OCI-LY1 (cell line): ENCODE data around the gene SYT7.

Experiments used
- H2AFZ ChIP-seq: fragments of 200-600 bp; sonication (generic), shearing (Covaris generic); 2 replicates; pipeline ENCODE4 v1.6.0; 2014; ENCODE audit warnings: antibody characterized with exemption, mild to moderate bottlenecking, low read length
- H3F3A ChIP-seq: fragments of 200-600 bp; sonication (generic), shearing (Covaris generic); 2 replicates; pipeline ENCODE4 v1.6.0; 2014; ENCODE audit warnings: mild to moderate bottlenecking, antibody characterized with exemption, low read length, moderate library complexity; ENCODE audit not compliant: insufficient read depth
- H3K27ac ChIP-seq: fragments of 200-600 bp; sonication (generic); 2 replicates; pipeline ENCODE4 v1.5.1; 2014; ENCODE audit warnings: low read length, mixed run types, mild to moderate bottlenecking, low read depth; ENCODE audit not compliant: poor library complexity, severe bottlenecking
- H3K27me3 ChIP-seq: fragments of 200-600 bp; sonication (generic); 2 replicates; pipeline ENCODE4 v1.6.0; 2014; ENCODE audit warnings: antibody characterized with exemption, mild to moderate bottlenecking, low read length, moderate library complexity; ENCODE audit not compliant: insufficient read depth
- H3K36me3 ChIP-seq: fragments of 200-600 bp; sonication (generic); 2 replicates; pipeline ENCODE4 v1.6.1; 2014; ENCODE audit warnings: mild to moderate bottlenecking, antibody characterized with exemption, low read length, moderate library complexity, mixed read lengths; ENCODE audit not compliant: insufficient read depth
- H3K4me1 ChIP-seq: fragments of 200-600 bp; sonication (generic); 2 replicates; pipeline ENCODE4 v1.5.1; 2014; ENCODE audit warnings: mild to moderate bottlenecking, low read length, moderate library complexity; ENCODE audit not compliant: insufficient read depth, severe bottlenecking
- H3K4me2 ChIP-seq: fragments of 200-600 bp; sonication (generic), shearing (Covaris generic); 2 replicates; pipeline ENCODE4 v1.6.1; 2014; ENCODE audit warnings: low read length
- H3K4me3 ChIP-seq: fragments of 200-600 bp; sonication (generic); 2 replicates; pipeline ENCODE4 v1.5.1; 2014; ENCODE audit warnings: low read length, low read depth, mild to moderate bottlenecking, mixed read lengths; ENCODE audit not compliant: poor library complexity, severe bottlenecking
- H3K79me2 ChIP-seq: fragments of 200-600 bp; shearing (Covaris generic); 2 replicates; pipeline ENCODE4 v1.6.1; 2016; ENCODE audit warnings: mixed run types, low read length, mixed read lengths; ENCODE audit not compliant: insufficient read depth
- H3K9ac ChIP-seq: fragments of 200-600 bp; sonication (generic), shearing (Covaris generic); 2 replicates; pipeline ENCODE4 v1.6.1; 2014; ENCODE audit warnings: mild to moderate bottlenecking, low read length, mixed read lengths
- H3K9me2 ChIP-seq: fragments of 200-600 bp; sonication (generic), shearing (Covaris generic); 2 replicates; pipeline ENCODE4 v1.6.1; 2014; ENCODE audit warnings: low read depth, mild to moderate bottlenecking, low read length, mixed read lengths
- H3K9me3 ChIP-seq: fragments of 200-600 bp; shearing (Covaris generic); 2 replicates; pipeline ENCODE4 v1.6.1; 2014; ENCODE audit warnings: low read length, mixed read lengths
- H4K20me1 ChIP-seq: fragments of 200-600 bp; sonication (generic), shearing (Covaris generic); 2 replicates; pipeline ENCODE4 v1.6.0; 2016; ENCODE audit warnings: mild to moderate bottlenecking, low read length; ENCODE audit not compliant: insufficient read depth
- CTCF ChIP-seq: fragments of 200-600 bp; sonication (generic), shearing (Covaris generic); IDR thresholded peaks from 2 replicates; pipeline ENCODE4 v1.5.1; 2017; ENCODE audit warnings: mild to moderate bottlenecking, antibody characterized with exemption, low read length, moderate library complexity, mixed read lengths
- EZH2 ChIP-seq: fragments of 200-600 bp; sonication (generic), shearing (Covaris generic); IDR thresholded peaks from 2 replicates; pipeline ENCODE4 v1.8.0; 2017; ENCODE audit warnings: borderline replicate concordance, mixed run types, mild to moderate bottlenecking, antibody characterized with exemption, low read length, moderate library complexity, mixed read lengths

The SYT7 gene

DNA sequence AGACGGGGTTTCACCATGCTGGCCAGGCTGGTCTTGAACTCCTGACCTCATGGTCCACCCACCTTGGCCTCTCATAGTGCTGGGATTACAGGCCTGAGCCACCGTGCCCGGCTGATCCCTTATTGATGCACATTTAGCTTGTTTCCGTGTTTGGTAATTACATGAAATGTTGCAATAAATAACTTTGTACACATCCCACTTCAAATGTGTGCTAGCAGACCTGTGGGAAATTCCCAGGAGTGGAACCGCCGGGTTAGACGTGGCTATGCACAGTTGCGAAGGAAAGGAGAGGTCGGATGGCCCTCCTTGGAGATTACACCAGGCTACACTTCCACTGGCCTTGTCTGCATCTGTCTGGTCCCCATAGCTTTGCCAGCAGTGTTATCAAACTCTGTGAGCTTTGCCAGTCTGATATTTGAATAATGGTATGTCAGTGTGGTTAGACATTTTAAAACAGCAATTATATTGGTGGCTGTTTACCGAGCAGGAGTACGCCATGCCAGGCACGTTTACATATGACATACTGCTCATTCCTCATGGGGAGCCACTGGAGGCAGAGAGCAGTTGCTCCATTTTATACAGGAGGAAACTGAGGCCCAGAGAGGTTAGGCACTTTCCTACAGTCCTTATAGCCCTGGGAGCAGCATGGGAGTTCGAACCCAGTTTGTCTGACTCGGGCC lies 27.2 kb upstream of the SYT7 start:
- H4K20me1 ChIP-seq, result no peaks in the 10 kb centered on the region
- H3K9me3 ChIP-seq, result no peaks in the 10 kb centered on the region
- H3K4me1 ChIP-seq, result no peaks in the 10 kb centered on the region
- no peak overlapping the region for H3K4me2 ChIP-seq
- no peaks in the 10 kb centered on the region for H3K79me2 ChIP-seq
- H3K9me2 ChIP-seq, result no peaks in the 10 kb centered on the region
- H3K27ac ChIP-seq, result no peak overlapping the region
- H3K4me3 ChIP-seq, result no peak overlapping the region
- no peaks in the 10 kb centered on the region for H3F3A ChIP-seq
- no peaks in the 10 kb centered on the region for H3K36me3 ChIP-seq
- H2AFZ ChIP-seq, result no peak overlapping the region
- H3K27me3 ChIP-seq, result peaks cover 9% of the 10 kb centered on the region; the same call in 1 of the 2 replicates
- no peak overlapping the region for H3K9ac ChIP-seq
- TF ChIP-seq EZH2 (no peak), CTCF (no peak)

DNA sequence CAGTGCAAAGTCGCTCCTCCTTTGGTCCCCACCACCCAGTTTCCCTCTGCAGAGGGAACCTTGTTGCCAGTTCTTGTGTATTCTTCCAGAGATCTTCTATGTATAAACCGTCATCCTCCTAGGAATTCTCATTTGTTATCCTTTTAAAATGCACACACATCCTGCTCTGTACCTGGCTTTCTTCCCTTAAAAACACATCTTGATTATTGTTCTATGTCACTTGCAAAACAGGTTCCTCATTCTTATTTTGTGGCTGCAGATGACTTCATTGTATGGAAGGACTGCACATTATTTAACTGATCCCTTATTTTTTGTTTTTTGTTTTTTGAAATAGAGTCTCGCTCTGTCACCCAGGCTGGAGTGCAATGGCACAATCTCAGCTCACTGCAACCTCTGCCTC lies 26.6 kb upstream of the SYT7 start:
- Histone ChIP-seq H3K27ac (no peak overlapping the region), H3K9ac (no peak overlapping the region), H3K79me2 (no peaks in the 10 kb centered on the region), H3F3A (no peaks in the 10 kb centered on the region), H3K27me3 (peaks cover 9% of the 10 kb centered on the region; the same call in 1 of the 2 replicates), H3K9me2 (no peaks in the 10 kb centered on the region), H3K4me1 (no peaks in the 10 kb centered on the region), H3K4me2 (no peak overlapping the region), H2AFZ (no peak overlapping the region), H3K4me3 (no peak overlapping the region), H3K9me3 (no peaks in the 10 kb centered on the region), H3K36me3 (no peaks in the 10 kb centered on the region), H4K20me1 (no peaks in the 10 kb centered on the region)
- no peak for TF ChIP-seq CTCF
- no peak for TF ChIP-seq EZH2

- TF ChIP-seq CTCF (no peak), EZH2 (no peak)
- Histone ChIP-seq H3K27ac (no peak overlapping the region), H3F3A (no peaks in the 10 kb centered on the region), H3K9me3 (no peaks in the 10 kb centered on the region), H3K9ac (no peak overlapping the region), H3K79me2 (no peaks in the 10 kb centered on the region), H4K20me1 (no peaks in the 10 kb centered on the region), H3K4me3 (no peak overlapping the region), H3K4me1 (no peaks in the 10 kb centered on the region), H3K4me2 (no peak overlapping the region), H3K36me3 (no peaks in the 10 kb centered on the region), H3K27me3 (peaks cover 9% of the 10 kb centered on the region; the same call in 1 of the 2 replicates), H3K9me2 (no peaks in the 10 kb centered on the region), H2AFZ (no peak overlapping the region)
Measured at GRCh38 chr11:61603667-61604066, 22.8 kb upstream of the SYT7 start.
